22Rv1 (cell line): Measurements from ENCODE around the gene PARP15.

Source experiments
- ZFX ChIP-seq: fragments of 450-650 bp; IDR thresholded peaks from 2 replicates; pipeline ENCODE4 v1.6.1; 2017; ENCODE audit warnings: antibody characterized with exemption, borderline replicate concordance
- TF ChIP-seq, protein P1 (sequence below): fragments of 450-650 bp; IDR thresholded peaks from 2 replicates; pipeline ENCODE4 v1.5.1; 2017; ENCODE audit warnings: mild to moderate bottlenecking

DNA sequence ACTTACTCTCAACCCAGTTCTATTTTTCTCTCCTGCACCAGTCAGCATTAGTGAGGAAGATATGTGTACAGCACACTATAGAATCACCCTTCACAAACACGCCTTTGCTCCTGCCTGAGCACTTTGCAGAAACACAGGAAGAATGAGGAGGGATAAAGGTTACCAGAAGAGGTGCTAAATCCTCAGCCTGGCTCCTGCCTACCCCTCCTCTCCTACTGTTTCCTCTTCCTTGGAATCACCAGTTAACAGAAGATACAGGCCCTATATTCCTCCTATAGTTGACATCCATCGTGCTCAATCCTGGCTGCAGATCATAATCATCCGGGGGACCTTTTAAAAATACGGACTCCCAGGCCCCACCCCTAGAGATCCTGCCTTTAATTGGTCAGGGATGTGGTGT lies 28.9 kb downstream of the PARP15 start:
- TF ChIP-seq, protein P1, sequence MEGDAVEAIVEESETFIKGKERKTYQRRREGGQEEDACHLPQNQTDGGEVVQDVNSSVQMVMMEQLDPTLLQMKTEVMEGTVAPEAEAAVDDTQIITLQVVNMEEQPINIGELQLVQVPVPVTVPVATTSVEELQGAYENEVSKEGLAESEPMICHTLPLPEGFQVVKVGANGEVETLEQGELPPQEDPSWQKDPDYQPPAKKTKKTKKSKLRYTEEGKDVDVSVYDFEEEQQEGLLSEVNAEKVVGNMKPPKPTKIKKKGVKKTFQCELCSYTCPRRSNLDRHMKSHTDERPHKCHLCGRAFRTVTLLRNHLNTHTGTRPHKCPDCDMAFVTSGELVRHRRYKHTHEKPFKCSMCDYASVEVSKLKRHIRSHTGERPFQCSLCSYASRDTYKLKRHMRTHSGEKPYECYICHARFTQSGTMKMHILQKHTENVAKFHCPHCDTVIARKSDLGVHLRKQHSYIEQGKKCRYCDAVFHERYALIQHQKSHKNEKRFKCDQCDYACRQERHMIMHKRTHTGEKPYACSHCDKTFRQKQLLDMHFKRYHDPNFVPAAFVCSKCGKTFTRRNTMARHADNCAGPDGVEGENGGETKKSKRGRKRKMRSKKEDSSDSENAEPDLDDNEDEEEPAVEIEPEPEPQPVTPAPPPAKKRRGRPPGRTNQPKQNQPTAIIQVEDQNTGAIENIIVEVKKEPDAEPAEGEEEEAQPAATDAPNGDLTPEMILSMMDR = no peak
- no peak for TF ChIP-seq ZFX
